ENCODE data around the gene ESR1. TPM values are rescaled to one million over a fixed set of nuclear protein-coding genes. Genes with fewer than 3 reads are reported as not detected.

ESR1 gene
- total and polyA plus RNA-seq, 9 of the 15 experiments (the other 6 are each of a cell fraction or from before 2014, with no cell fraction given) = 0.03 to 0.27 (median 0.08) TPM; not detected in 1

GRCh38 chr6:151784441-151785214 is 22.9 kb upstream of the ESR1 start:
- Histone ChIP-seq H3K9me1 (ENCODE audit: control insufficient read depth, insufficient read depth, low read length) (no peaks in the 10 kb centered on the region), H3K79me2 (ENCODE audit: control insufficient read depth, insufficient read depth, low read length) (no peaks in the 10 kb centered on the region), H3K27me3 (ENCODE audit: control insufficient read depth in 2 of 2, insufficient read depth in 2 of 2, low read length in 2 of 2) (no peaks in the 10 kb centered on the region), H3K9ac (ENCODE audit: insufficient read depth in 1 of 2, low read depth in 2 of 2, low read length in 2 of 2) (no peak overlapping the region), H4K20me1 (replicated peaks; ENCODE audit: control insufficient read depth, insufficient read depth, low read length) (no peaks in the 10 kb centered on the region), H3K9me3 (replicated peaks; ENCODE audit: control insufficient read depth, insufficient read depth, low read depth, low read length) (no peaks in the 10 kb centered on the region), H3K27ac (ENCODE audit: extremely low read depth, low read depth, low read length) (no peak overlapping the region), H2AFZ (ENCODE audit: low read depth, low read length) (no peak overlapping the region), H3K4me1 (replicated peaks in 1 of 2; ENCODE audit: control insufficient read depth in 2 of 2, insufficient read depth in 2 of 2, low read length in 2 of 2) (no peaks in the 10 kb centered on the region), H3K4me2 (ENCODE audit: insufficient read depth, low read length) (no peak overlapping the region), H3K4me3 (no peak overlapping the region), H3K36me3 (ENCODE audit: control insufficient read depth, insufficient read depth, low read length) (no peaks in the 10 kb centered on the region)
- POLR2A ChIA-PET = no interaction called here
- CTCF ChIA-PET (ENCODE audit: low intra/inter-chr PET ratio) = no interaction called here
- DNase-seq (ENCODE audit: extremely low read depth in 1 of 4, low spot score in 3 of 4) (no peak), ATAC-seq (no peak), FAIRE-seq (no peak)
- no peak for TF ChIP-seq ARID3B (CRISPR knock-in tag; IDR thresholded peaks at IDR 0.05; ENCODE audit: borderline replicate concordance)
- no peak for TF ChIP-seq HCFC1 (IDR thresholded peaks at IDR 0.05; ENCODE audit: low read depth, low read length)
- TF ChIP-seq ZNF134 (CRISPR knock-in tag; conservative IDR thresholded peaks at IDR 0.05) = peak; percentile 84
- TF ChIP-seq AFF1 (IDR thresholded peaks at IDR 0.05; ENCODE audit: low read depth in 1 of 2, partially characterized antibody in 2 of 2) = no peak
- intact Hi-C loops (cut with micrococcal nuclease) (no loop called here), in situ Hi-C loops (cut with MboI) (no loop called here)
- no TSS peak for BruUV-seq (replicated peaks)
